H1 (cell line): ENCODE results near the gene KLB. TPM values are rescaled to one million over a fixed set of nuclear protein-coding genes. Genes with fewer than 3 reads are reported as not detected.
"Not testable (repeated sequence)": the region's sequence is repeated elsewhere in the genome, so short reads cannot be mapped to it uniquely, and the experiment has no call there.

Experiments
- CTCF ChIA-PET: fragments of 300-600 bp; sonication (Branson Sonifier 250); formaldehyde crosslinking; loops from one replicate; lab custom pipeline; 2021; ENCODE audit not compliant: partially characterized antibody; lab: Charles Lee
- POLR2A ChIA-PET: fragments of 300-600 bp; sonication (Branson Sonifier 250); formaldehyde crosslinking; loops from one replicate; lab custom pipeline; 2021; ENCODE audit warnings: inconsistent platforms; ENCODE audit not compliant: partially characterized antibody; lab: Charles Lee
- DNase-seq, 2 experiments: peaks; one replicate each; pipeline versions ENCODE4 v3.0.0 to v3.0.0-alpha.2; 2010 to 2022; ENCODE audit warnings: low spot score in 2 of 2, low read depth in 1 of 2, mixed read lengths in 1 of 2
- FAIRE-seq: peaks from 2 replicates; lab custom pipeline; 2011; peaks lifted over from hg19 to GRCh38; lab: Jason Lieb, UNC
- H2AFZ ChIP-seq: 2 replicates; pipeline ENCODE4 v1.8.1; 2012; ENCODE audit warnings: low read length, inconsistent platforms
- H2AK5ac ChIP-seq: 2 replicates; pipeline ENCODE4 v1.6.1; 2013; ENCODE audit warnings: low read depth, low read length
- H2BK120ac ChIP-seq: replicated peaks from 2 replicates; pipeline ENCODE3; 2013; ENCODE audit warnings: low read depth, low read length, inconsistent platforms
- H2BK12ac ChIP-seq: 2 replicates; pipeline ENCODE4 v1.6.1; 2013; ENCODE audit warnings: low read depth, low read length
- H2BK15ac ChIP-seq: 2 replicates; pipeline ENCODE4 v1.6.1; 2013; ENCODE audit warnings: low read length
- H2BK20ac ChIP-seq: 2 replicates; pipeline ENCODE4 v1.6.1; 2013; ENCODE audit warnings: low read length
- H2BK5ac ChIP-seq: 2 replicates; pipeline ENCODE4 v1.6.1; 2013; ENCODE audit warnings: low read depth, low read length
- H3K14ac ChIP-seq: 2 replicates; pipeline ENCODE4 v1.6.1; 2013; ENCODE audit warnings: inconsistent platforms; ENCODE audit not compliant: insufficient read length
- H3K18ac ChIP-seq: 2 replicates; pipeline ENCODE4 v1.6.1; 2013; ENCODE audit warnings: low read length; ENCODE audit errors: extremely low read depth
- H3K23ac ChIP-seq: 2 replicates; pipeline ENCODE4 v1.6.1; 2013; ENCODE audit warnings: inconsistent platforms; ENCODE audit not compliant: insufficient read length
- H3K23me2 ChIP-seq: 2 replicates; pipeline ENCODE4 v1.6.1; 2013; ENCODE audit warnings: low read depth, low read length
- H3K27ac ChIP-seq: 2 replicates; pipeline ENCODE4 v1.6.1; 2011; ENCODE audit warnings: low read depth, low read length, inconsistent platforms
- H3K27me3 ChIP-seq, 4 experiments: replicated peaks in 1 of 4; 1 replicate in 1 of 4; 2 replicates in 3 of 4; pipeline versions ENCODE4 v1.6.1 to v1.8.1; 2011 to 2013; ENCODE audit warnings: low read length in 3 of 4, mild to moderate bottlenecking in 3 of 4, inconsistent platforms in 2 of 4, mixed read lengths in 2 of 4, moderate library complexity in 1 of 4; ENCODE audit not compliant: control insufficient read depth in 3 of 4, insufficient read depth in 3 of 4; ENCODE audit errors: extremely low read depth in 1 of 4
- H3K36me3 ChIP-seq, 4 experiments: 2 replicates each; pipeline versions ENCODE4 v1.6.1 to v1.8.1; 2011 to 2013; ENCODE audit warnings: mild to moderate bottlenecking in 4 of 4, low read length in 3 of 4, moderate library complexity in 2 of 4, control low read depth in 1 of 4, inconsistent platforms in 1 of 4; ENCODE audit not compliant: insufficient read depth in 4 of 4, control insufficient read depth in 2 of 4
- H3K4ac ChIP-seq: replicated peaks from 2 replicates; pipeline ENCODE3; 2013; ENCODE audit warnings: low read length, low read depth, mixed read lengths, inconsistent platforms; ENCODE audit not compliant: insufficient read length
- H3K4me1 ChIP-seq, 4 experiments: replicated peaks in 1 of 4; 1 replicate in 1 of 4; 2 replicates in 3 of 4; pipeline versions ENCODE4 v1.6.1 to v1.8.1; 2011 to 2013; ENCODE audit warnings: low read length in 3 of 4, inconsistent platforms in 2 of 4, mixed read lengths in 1 of 4; ENCODE audit not compliant: insufficient read depth in 4 of 4, control insufficient read depth in 3 of 4
- H3K4me2 ChIP-seq, 2 experiments: 2 replicates each; pipeline versions ENCODE4 v1.6.1 to v1.8.1; 2011 to 2013; ENCODE audit warnings: low read depth in 2 of 2, low read length in 2 of 2, control low read depth in 1 of 2, inconsistent platforms in 1 of 2, mild to moderate bottlenecking in 1 of 2; ENCODE audit not compliant: insufficient read depth in 1 of 2
- H3K4me3 ChIP-seq, 4 experiments: fragments of 200-600, 300-600 bp in 1 of 4; sonication (generic), shearing (Covaris generic), sonication (Bioruptor Twin) in 1 of 4; 2 replicates each; pipeline versions ENCODE4 v1.5.1 to v1.8.1; 2011 to 2016; ENCODE audit warnings: low read length in 4 of 4, low read depth in 3 of 4, control low read depth in 2 of 4, inconsistent platforms in 2 of 4, mild to moderate bottlenecking in 2 of 4, mixed read lengths in 1 of 4, moderate library complexity in 1 of 4; ENCODE audit not compliant: insufficient read depth in 2 of 4; ENCODE audit errors: extremely low read depth in 1 of 4
- H3K56ac ChIP-seq: replicated peaks from 2 replicates; pipeline ENCODE3; 2013; ENCODE audit warnings: low read depth, mild to moderate bottlenecking, mixed read lengths, low read length, inconsistent platforms; ENCODE audit not compliant: insufficient read length
- H3K79me1 ChIP-seq: 2 replicates; pipeline ENCODE4 v1.6.1; 2013; ENCODE audit warnings: low read depth, low read length, control low read depth
- H3K79me2 ChIP-seq, 2 experiments: 2 replicates each; pipeline versions ENCODE4 v1.6.1 to v1.8.1; 2012 to 2013; ENCODE audit warnings: low read length in 2 of 2, mild to moderate bottlenecking in 2 of 2, inconsistent platforms in 1 of 2; ENCODE audit not compliant: insufficient read depth in 2 of 2, control insufficient read depth in 1 of 2
- H3K9ac ChIP-seq, 4 experiments: replicated peaks in 1 of 4; 1 replicate in 1 of 4; 2 replicates in 3 of 4; pipeline versions ENCODE4 v1.6.1 to v1.8.1; 2011 to 2013; ENCODE audit warnings: low read depth in 3 of 4, low read length in 3 of 4, control low read depth in 2 of 4, mild to moderate bottlenecking in 2 of 4, moderate library complexity in 2 of 4, inconsistent platforms in 1 of 4; ENCODE audit errors: extremely low read depth in 1 of 4
- H3K9me3 ChIP-seq, 2 experiments: 2 replicates each; pipeline versions ENCODE4 v1.6.1 to v1.8.1; 2012 to 2013; ENCODE audit warnings: mild to moderate bottlenecking in 2 of 2, moderate library complexity in 2 of 2, control low read depth in 1 of 2, inconsistent platforms in 1 of 2, low read depth in 1 of 2, low read length in 1 of 2, mixed read lengths in 1 of 2; ENCODE audit not compliant: insufficient read depth in 2 of 2
- H4K20me1 ChIP-seq, 2 experiments: replicated peaks in 1 of 2; 2 replicates each; pipeline versions ENCODE3 to v1.8.1; 2011 to 2013; ENCODE audit warnings: inconsistent platforms in 2 of 2, low read length in 2 of 2, mild to moderate bottlenecking in 1 of 2; ENCODE audit not compliant: insufficient read depth in 2 of 2, control insufficient read depth in 1 of 2
- H4K5ac ChIP-seq: 2 replicates; pipeline ENCODE4 v1.6.1; 2013; ENCODE audit warnings: low read length, low read depth, mixed read lengths, inconsistent platforms; ENCODE audit not compliant: insufficient read length
- H4K8ac ChIP-seq: 2 replicates; pipeline ENCODE4 v1.8.0; 2013; ENCODE audit warnings: mild to moderate bottlenecking, moderate library complexity, low read length, inconsistent platforms; ENCODE audit not compliant: insufficient read depth; ENCODE audit errors: extremely low read depth
- H4K91ac ChIP-seq: replicated peaks from 2 replicates; pipeline ENCODE3; 2013; ENCODE audit warnings: low read length, mixed read lengths, inconsistent platforms; ENCODE audit not compliant: insufficient read length
- HDAC2 ChIP-seq, 2 experiments: fragments of 300-600 bp in 1 of 2; sonication (generic) in 1 of 2; IDR thresholded peaks; 2 replicates each; pipeline ENCODE4 v1.6.1; 2011 to 2012; ENCODE audit warnings: low read depth in 2 of 2, low read length in 2 of 2, mild to moderate bottlenecking in 2 of 2, moderate library complexity in 2 of 2, borderline replicate concordance in 1 of 2, inconsistent platforms in 1 of 2
- JUND ChIP-seq: IDR thresholded peaks from 2 replicates; pipeline ENCODE4 v1.6.1; 2011; ENCODE audit warnings: mild to moderate bottlenecking, improper control_type of control experiment, low read length
- SIN3A ChIP-seq, 2 experiments: IDR thresholded peaks in 1 of 2; conservative IDR thresholded peaks in 1 of 2; 2 replicates each; pipeline ENCODE4 v1.6.1; 2011 to 2012; ENCODE audit warnings: low read length in 2 of 2, improper control_type of control experiment in 1 of 2, low read depth in 1 of 2, mild to moderate bottlenecking in 1 of 2
- SP2 ChIP-seq: IDR thresholded peaks from 2 replicates; pipeline ENCODE4 v1.6.1; 2012; ENCODE audit warnings: mild to moderate bottlenecking, low read length, inconsistent platforms
- WGBS, 2 experiments: shearing (Covaris generic) in 1 of 2; methylation state at CpG; one replicate each; pipeline versions ENCODE4 v1.1.6 to v1.1.7; 2013 to 2015; ENCODE audit warnings: low lambda C conversion rate in 2 of 2, mixed read lengths in 2 of 2, inconsistent platforms in 1 of 2, low coverage in 1 of 2, missing lambda C conversion rate in 1 of 2; ENCODE audit not compliant: insufficient replicate concordance in 2 of 2, insufficient coverage in 1 of 2, insufficient read length in 1 of 2; ENCODE audit errors: extremely low coverage in 1 of 2, missing lambda C conversion rate in 1 of 2; 5-methylcytosine and 5-hydroxymethylcytosine counted together
- polyA plus RNA-seq, 7 experiments: library from polyadenylated mRNA; depleted of rRNA in 3 of 7; stranded (reverse) in 5 of 7; unstranded in 2 of 7; fragments of >200 nt in 5 of 7; fragments of 200-250 nt in 2 of 7; gene quantifications; 1 replicate in 5 of 7; 2 replicates in 1 of 7; 4 replicates in 1 of 7; pipeline versions ENCODE4 v1.2.1 to v1.2.3, GENCODE V29; 2011 to 2013; ENCODE audit warnings: missing spikeins in 2 of 7, mixed read lengths in 2 of 7
- total RNA-seq: library from RNA; stranded (reverse); fragmentation: NEBNext Ultra II Directional; extraction: Animal tissue kit (Norgen Biotek cat#: 25700); gene quantifications from 2 replicates; pipeline ENCODE4 v1.2.1, GENCODE V29; 2021
- TF ChIP-seq, protein P1 (sequence below): IDR thresholded peaks from 2 replicates; pipeline ENCODE4 v1.6.1; 2012; ENCODE audit warnings: inconsistent platforms

KLB gene
- total and polyA plus RNA-seq, 2 of the 8 experiments (the other 6 are each of a cell fraction or from before 2014, with no cell fraction given) = 0.03 TPM; not detected in 1

DNA sequence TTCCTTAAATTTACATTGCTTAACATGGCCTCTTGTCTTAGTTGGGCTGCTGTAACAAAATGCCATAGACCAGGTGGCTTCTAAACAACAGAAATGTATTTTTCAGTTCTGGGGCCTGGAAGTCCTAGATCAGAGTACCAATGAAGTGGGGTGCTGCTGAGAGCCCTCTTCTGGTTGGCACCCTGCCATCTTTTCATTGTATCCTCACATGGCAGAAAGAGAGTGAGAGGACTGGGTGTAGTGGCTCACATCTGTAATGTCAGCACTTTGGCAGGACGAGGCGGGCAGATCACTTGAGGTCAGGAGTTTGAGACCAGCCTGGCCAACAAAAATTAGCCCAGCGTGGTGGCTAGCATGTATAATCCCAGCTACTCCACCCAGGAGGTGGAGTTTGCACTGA lies 12.0 kb upstream of the KLB start (continued):
- TF ChIP-seq, protein P1, sequence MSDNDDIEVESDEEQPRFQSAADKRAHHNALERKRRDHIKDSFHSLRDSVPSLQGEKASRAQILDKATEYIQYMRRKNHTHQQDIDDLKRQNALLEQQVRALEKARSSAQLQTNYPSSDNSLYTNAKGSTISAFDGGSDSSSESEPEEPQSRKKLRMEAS = no peak
- no peak for TF ChIP-seq SIN3A (conservative IDR thresholded peaks at IDR 0.05 in 1 of 2, IDR thresholded peaks at IDR 0.05 in 1 of 2; ENCODE audit: low read depth in 1 of 2, low read length in 2 of 2)
- TF ChIP-seq SP2 = no peak
- no peak for TF ChIP-seq JUND
- TF ChIP-seq HDAC2 (IDR thresholded peaks at IDR 0.05; ENCODE audit: borderline replicate concordance in 1 of 2, low read depth in 2 of 2, low read length in 2 of 2) = no peak

DNA sequence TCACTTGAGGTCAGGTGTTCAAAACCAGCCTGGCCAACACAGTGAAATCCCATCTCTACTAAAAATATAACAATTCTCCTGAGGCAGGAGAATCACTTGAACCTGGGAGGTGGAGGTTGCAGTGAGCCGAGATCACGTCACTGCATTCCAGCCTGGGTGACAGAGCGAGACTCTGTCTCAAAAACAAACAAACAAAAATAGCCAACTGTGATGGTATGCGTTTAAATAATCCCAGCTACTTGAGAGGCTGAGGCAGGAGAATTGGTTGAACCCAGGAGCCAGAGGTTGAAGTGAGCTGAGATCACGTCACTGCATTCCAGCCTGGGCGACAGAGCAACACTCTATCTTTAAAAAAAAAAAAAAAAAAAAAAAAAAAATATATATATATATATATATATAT lies 5.1 kb upstream of the KLB start:
- H3K23me2 ChIP-seq, H3K27me3 ChIP-seq, POLR2A ChIA-PET: not testable (repeated sequence)

More for the DNA sequence above, 5.1 kb upstream of the KLB start:
- H3K36me3 ChIP-seq, H4K8ac ChIP-seq, H3K27ac ChIP-seq, H2AK5ac ChIP-seq, H2BK5ac ChIP-seq, H2BK12ac ChIP-seq, H4K5ac ChIP-seq, H3K79me1 ChIP-seq, H3K23ac ChIP-seq, H3K14ac ChIP-seq, CTCF ChIA-PET, H2BK20ac ChIP-seq, H3K4ac ChIP-seq, DNase-seq, H3K9me3 ChIP-seq, H2BK120ac ChIP-seq, H2AFZ ChIP-seq, H2BK15ac ChIP-seq, H3K79me2 ChIP-seq, H4K20me1 ChIP-seq, H4K91ac ChIP-seq, H3K56ac ChIP-seq, H3K4me1 ChIP-seq, H3K4me2 ChIP-seq, H3K9ac ChIP-seq, H3K18ac ChIP-seq, H3K4me3 ChIP-seq, FAIRE-seq: not testable (repeated sequence)
- WGBS, 2 experiments = 84% methylated on average over 6 of the region's 6 CpGs; no CpG with 5 or more reads in 1 of the 2 experiments
